Measurements from ENCODE around the gene TACC2.

TACC2 gene

GRCh38 chr10:122170802-122171201, 181.8 kb downstream of the TACC2 start:
- DNase-seq (ENCODE audit: low read depth), result no peak

DNA sequence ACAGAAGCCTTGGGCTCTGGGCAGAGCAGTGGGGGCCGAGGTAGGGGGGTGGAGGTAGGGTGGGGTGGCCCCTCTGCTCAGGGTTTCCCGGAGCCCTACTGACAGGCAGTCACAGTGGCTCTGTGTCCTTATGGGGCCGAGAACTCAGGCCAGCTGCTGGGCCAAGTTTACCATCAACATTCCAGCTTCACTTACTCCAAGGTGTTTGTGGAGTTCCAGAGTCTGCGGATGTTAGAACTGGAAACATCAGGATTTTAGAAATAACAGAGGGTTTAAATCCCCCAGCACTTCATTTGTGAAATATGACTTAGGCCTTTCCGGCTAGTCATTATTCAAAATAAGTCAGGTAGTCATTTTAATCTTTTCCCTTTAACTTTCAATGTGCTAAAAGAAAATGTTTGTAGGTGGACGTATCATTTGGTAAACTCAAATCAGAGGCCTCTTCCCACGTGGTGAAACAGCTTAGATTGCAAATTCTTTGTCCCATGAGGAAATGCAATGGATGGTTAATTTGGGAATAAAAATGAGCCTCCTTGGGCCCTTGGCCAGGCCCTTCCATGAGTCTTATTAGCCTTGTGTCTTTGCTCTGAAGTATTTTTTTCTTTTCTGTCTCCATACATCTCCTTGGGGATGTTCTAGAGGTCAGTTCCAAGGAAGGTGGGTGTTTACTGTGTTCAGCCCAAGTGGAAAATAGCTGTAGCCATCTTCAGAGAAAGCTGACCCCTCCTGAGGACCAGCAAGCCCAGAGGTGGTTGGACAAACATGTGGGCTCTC, 182.5 kb downstream of the TACC2 start:
- no peak for DNase-seq (ENCODE audit: low read depth)

- DNase-seq (ENCODE audit: low read depth), result no peak
Observed at GRCh38 chr10:122172361-122173008, 183.5 kb downstream of the TACC2 start.

GRCh38 chr10:122173337-122173736, 184.4 kb downstream of the TACC2 start:
- DNase-seq (ENCODE audit: low read depth), result no peak

GRCh38 chr10:122173766-122174435, 184.9 kb downstream of the TACC2 start:
- DNase-seq (ENCODE audit: low read depth), result no peak

DNA sequence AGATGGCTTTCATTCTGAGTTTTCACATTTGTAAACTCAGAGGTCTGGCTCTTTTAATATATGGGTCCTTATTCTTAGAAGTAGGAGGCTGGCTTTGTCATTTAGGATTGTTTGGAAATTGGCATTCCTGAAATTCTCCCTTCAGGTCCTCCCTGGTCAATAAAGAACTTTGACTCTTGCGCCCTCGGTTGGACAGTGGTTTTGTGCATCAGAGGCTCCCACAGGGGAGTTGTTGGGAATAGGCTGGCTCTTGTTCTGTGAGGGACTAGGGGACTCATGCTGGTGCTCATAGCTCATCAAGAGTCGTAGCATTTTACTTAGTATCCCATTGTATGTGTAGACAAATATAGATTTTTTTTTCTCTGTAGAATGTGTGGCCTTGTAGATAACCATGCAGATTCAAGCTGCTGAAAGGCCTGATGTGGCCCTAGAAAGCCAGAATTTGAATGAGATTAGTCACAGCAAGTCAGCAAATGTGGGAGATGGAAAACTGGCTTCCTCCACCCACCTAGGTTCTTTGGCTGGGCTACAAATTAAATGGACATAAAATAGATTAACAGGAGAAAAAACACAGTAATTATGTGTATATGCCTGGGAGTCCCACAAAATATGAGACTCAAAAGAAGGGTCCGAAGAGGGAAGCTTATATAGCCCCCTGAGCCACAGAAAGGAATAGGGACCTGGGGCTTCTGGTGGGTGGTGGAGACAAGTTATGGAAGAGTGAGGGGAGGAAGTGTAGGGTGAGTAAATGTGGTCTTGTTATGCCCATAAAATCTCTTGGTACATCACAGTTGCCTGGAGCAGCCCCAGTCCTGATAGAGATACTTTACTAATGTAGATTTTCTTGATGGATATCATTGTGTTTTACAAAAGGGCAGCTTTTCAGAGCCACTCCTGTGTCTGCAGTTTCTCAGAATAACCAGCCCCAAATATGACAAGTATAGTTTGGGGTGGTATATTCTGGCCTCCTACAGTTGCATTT, 187.6 kb downstream of the TACC2 start:
- DNase-seq (ENCODE audit: low read depth), result no peak

GRCh38 chr10:122178655-122179054, 189.7 kb downstream of the TACC2 start:
- no peak for DNase-seq (ENCODE audit: low read depth)

DNA sequence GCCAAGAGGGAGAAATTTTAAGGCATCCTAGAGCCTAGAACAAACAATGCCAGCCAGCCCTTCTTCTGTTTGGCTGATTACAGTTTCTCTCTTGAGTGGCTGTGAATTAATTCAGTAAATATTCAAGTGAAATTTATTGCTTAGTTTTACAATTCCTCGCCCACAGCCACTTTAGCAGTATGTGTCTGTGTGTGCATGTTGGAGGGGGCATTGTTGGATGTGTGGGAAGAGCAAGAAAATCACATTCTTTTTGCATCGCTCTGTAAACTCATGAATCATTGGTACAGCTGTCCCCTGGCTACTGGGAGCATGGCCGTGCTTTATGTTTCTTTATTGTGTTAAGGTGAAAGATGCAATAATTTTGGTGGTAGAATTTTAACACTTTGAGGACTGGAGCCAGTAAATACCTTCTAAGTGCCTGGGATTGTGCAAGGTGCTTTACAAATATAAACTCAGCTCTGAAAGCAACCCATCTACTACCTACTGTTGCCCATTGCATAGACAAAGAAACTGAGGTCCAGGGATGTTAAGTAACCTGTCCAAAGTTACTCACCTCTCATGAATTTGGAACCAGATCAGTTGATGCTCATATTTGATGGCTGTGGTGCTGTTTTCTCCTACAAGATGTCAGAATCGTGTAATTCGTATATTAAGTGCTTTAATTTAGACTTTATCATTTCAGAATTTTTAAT, 192.2 kb downstream of the TACC2 start:
- peak; percentile 18 for DNase-seq (ENCODE audit: low read depth)

DNA sequence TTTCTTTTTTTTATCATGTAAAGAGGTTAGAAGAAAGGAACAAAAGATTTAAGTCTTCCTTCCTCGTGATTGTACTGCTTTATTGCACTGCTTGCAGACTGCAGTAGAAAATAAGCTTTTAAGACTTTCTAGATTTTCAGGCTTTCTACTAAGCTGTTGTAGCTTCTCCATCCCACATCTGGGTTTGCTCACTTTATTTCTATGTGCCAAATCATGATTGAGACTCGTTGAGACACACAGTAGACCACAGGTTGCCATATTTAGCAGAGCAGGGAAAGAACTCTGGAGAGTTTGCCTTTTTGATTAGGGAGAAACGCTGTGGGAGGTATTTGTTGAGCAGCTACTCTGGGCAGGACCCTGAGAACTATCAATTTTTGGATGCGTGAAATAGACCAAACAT, 192.9 kb downstream of the TACC2 start:
- no peak for DNase-seq (ENCODE audit: low read depth)

- DNase-seq (ENCODE audit: low read depth), result no peak
Observed at GRCh38 chr10:122182308-122182707, 193.3 kb downstream of the TACC2 start.

GRCh38 chr10:122184254-122184653, 195.3 kb downstream of the TACC2 start:
- DNase-seq (ENCODE audit: low read depth), result no peak

DNA sequence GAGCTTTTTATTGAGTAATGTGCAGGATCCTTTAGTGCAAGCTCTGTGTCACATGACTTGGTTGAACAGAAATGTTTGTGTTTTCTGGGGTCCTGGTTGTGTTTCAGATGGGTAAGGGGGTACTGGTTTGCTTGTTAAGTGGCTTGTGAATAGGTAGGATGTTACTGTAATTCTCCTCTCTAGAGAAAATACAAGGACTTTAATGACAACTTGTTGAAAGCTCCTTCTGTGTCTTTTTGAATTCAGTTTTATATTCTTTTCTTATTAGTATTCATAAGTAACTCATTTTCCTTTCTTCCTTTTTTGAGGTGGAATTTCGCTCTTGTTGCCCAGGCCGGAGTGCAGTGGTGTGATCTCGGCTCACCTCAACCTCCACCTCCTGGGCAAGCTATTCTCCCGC, 196.7 kb downstream of the TACC2 start:
- no peak for DNase-seq (ENCODE audit: low read depth)

GRCh38 chr10:122186816-122187810, 198.2 kb downstream of the TACC2 start:
- no peak for DNase-seq (ENCODE audit: low read depth)

- no peak for DNase-seq (ENCODE audit: low read depth)
Observed at GRCh38 chr10:122188706-122189105, 199.7 kb downstream of the TACC2 start.

GRCh38 chr10:122189185-122189584, 200.2 kb downstream of the TACC2 start:
- DNase-seq (ENCODE audit: low read depth), result no peak

- no peak for DNase-seq (ENCODE audit: low read depth)
Observed at GRCh38 chr10:122190176-122190943, 201.4 kb downstream of the TACC2 start.

GRCh38 chr10:122191936-122192541, 203.1 kb downstream of the TACC2 start:
- DNase-seq (ENCODE audit: low read depth), result no peak

DNA sequence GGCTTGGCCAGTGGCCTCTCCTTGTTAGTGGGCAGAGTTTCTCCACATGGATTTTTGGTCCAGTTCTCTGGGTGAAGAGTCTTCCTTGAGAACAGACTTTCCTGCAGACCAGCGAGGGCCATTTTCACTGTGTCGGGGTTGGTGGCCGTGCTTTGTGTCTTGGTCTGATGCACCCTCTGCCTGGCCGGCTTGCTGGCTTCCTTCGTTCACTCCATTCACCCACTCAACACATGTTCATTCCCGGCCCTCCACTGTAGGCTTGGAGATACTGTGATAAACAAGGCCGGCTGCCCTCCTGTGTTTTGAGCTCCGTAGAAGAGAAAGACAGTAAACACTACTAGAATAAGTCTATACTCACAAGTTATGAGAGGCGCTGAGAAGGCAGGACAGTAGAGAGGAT, 205.3 kb downstream of the TACC2 start:
- DNase-seq (ENCODE audit: low read depth), result no peak

- DNase-seq (ENCODE audit: low read depth), result no peak
Observed at GRCh38 chr10:122196218-122196617, 207.3 kb downstream of the TACC2 start.

Data from HS-5 (cell line).